SU-DHL-6 (cell line): ENCODE results near the gene RASSF4.

ENCODE experiments used
- H2AFZ ChIP-seq: fragments of 200-600 bp; sonication (generic); 2 replicates; pipeline ENCODE4 v1.6.1; 2014; ENCODE audit warnings: low read depth, mild to moderate bottlenecking, moderate library complexity, mixed read lengths, antibody characterized with exemption, low read length; ENCODE audit not compliant: severe bottlenecking
- H3F3A ChIP-seq: fragments of 200-600 bp; shearing (Covaris generic); 2 replicates; pipeline ENCODE4 v1.6.0; 2016; ENCODE audit warnings: antibody characterized with exemption, mild to moderate bottlenecking; ENCODE audit not compliant: insufficient read depth
- H3K27ac ChIP-seq: fragments of 200-600 bp; sonication (generic); 2 replicates; pipeline ENCODE4 v1.5.1; 2016; ENCODE audit warnings: low read depth, mild to moderate bottlenecking, low read length, moderate library complexity, mixed read lengths
- H3K27me3 ChIP-seq: fragments of 200-600 bp; sonication (generic), shearing (Covaris generic); 2 replicates; pipeline ENCODE4 v1.6.0; 2014; ENCODE audit warnings: mild to moderate bottlenecking, low read length
- H3K36me3 ChIP-seq: fragments of 200-600 bp; sonication (generic); 2 replicates; pipeline ENCODE4 v1.6.1; 2014; ENCODE audit warnings: mild to moderate bottlenecking, low read length, mixed read lengths
- H3K4me2 ChIP-seq: fragments of 300-600, 200-600 bp; shearing (Covaris generic), sonication (generic); 2 replicates; pipeline ENCODE4 v1.6.0; 2014; ENCODE audit warnings: low read length, low read depth, mild to moderate bottlenecking; ENCODE audit not compliant: poor library complexity, severe bottlenecking
- H3K4me3 ChIP-seq: fragments of 200-600 bp; sonication (generic); 2 replicates; pipeline ENCODE4 v1.5.1; 2014; ENCODE audit warnings: antibody characterized with exemption, low read length, mild to moderate bottlenecking, mixed read lengths; ENCODE audit not compliant: insufficient read depth, poor library complexity, severe bottlenecking
- H3K79me2 ChIP-seq: fragments of 200-600 bp; sonication (generic); 2 replicates; pipeline ENCODE4 v1.6.1; 2014; ENCODE audit warnings: mild to moderate bottlenecking, low read length, moderate library complexity; ENCODE audit not compliant: insufficient read depth
- H3K9ac ChIP-seq: fragments of 200-600 bp; sonication (generic); 2 replicates; pipeline ENCODE4 v1.7.0; 2014; ENCODE audit warnings: mild to moderate bottlenecking, low read length
- H3K9me2 ChIP-seq: fragments of 200-600 bp; sonication (generic); replicated peaks from 2 replicates; pipeline ENCODE4 v1.6.1; 2014; ENCODE audit warnings: low read length; ENCODE audit not compliant: insufficient read depth
- H3K9me3 ChIP-seq: fragments of 200-600 bp; sonication (generic); 2 replicates; pipeline ENCODE4 v1.6.1; 2014; ENCODE audit warnings: low read length, mixed read lengths; ENCODE audit not compliant: insufficient read depth
- H4K20me1 ChIP-seq: fragments of 200-600 bp; sonication (generic); 2 replicates; pipeline ENCODE4 v1.6.1; 2014; ENCODE audit warnings: low read depth, mild to moderate bottlenecking, antibody characterized with exemption, low read length, moderate library complexity, mixed read lengths
- CTCF ChIP-seq: fragments of 200-600 bp; sonication (generic); IDR thresholded peaks from one replicate; pipeline ENCODE4 v1.5.1; 2017; ENCODE audit warnings: antibody characterized with exemption, mild to moderate bottlenecking, low read length, moderate library complexity; ENCODE audit not compliant: insufficient read depth, poor library complexity, severe bottlenecking
- EZH2phosphoT487 ChIP-seq: fragments of 200-600 bp; sonication (generic), shearing (Covaris generic); conservative IDR thresholded peaks from 2 replicates; pipeline ENCODE4 v1.6.1; 2018; ENCODE audit warnings: mild to moderate bottlenecking, antibody characterized with exemption, low read length, moderate library complexity, mixed read lengths

Gene RASSF4

DNA sequence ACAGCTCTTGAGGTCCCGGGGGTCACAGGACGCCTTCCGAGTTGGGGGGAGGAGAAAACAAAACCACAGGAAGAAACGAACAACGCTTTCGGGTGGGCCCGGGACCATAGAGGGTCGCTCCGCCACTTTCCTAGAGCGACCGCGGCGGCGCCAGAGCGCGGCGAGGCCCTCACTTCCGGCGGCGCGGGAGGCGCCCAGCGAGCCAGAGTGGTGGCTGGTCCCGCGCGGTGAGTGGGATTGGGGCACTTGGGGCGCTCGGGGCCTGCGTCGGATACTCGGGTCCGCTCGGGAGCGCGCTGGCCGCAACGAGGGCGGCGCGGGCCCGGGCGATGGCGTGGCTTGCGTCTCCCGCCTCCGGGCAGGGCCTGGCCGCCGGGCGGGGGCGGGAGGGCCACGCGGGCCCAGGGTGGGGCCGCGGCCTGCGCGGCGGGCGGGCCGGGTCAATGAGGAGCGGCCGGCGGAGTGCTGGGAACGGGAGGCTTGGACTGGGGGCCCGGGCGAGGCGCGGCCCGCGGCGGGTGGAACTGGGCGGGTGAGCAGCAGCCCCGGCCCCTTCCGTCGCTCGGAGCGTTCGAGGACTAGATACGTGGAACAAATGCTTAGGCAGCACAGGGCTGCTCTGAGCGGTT is 41.3 kb downstream of the RASSF4 start, which contains the start of gene ZNF22:
Gene ZNF22 (plus strand): TSS at position 172 of the 629 bp plus-strand sequence. CDS start 2,446 bp downstream, outside the sequence.
- peaks cover 19% of the 10 kb centered on the region for H4K20me1 ChIP-seq
- TF ChIP-seq EZH2phosphoT487 (no peak), CTCF (no peak)
- peak within 1 kb of the TSS; percentile 60 for H3K9ac ChIP-seq

GRCh38 chr10:45001381-45002148 is 42.0 kb downstream of the RASSF4 start:
- TF ChIP-seq EZH2phosphoT487: no peak
- Histone ChIP-seq H3K79me2 (peaks cover 22% of the 10 kb centered on the region), H2AFZ (peak overlapping the region; percentile 8)

More for the DNA sequence above, 41.3 kb downstream of the RASSF4 start, which contains the start of gene ZNF22:
- Histone ChIP-seq H3K4me2 (peak within 1 kb of the TSS; percentile 69), H2AFZ (peak within 1 kb of the TSS; percentile 94), H3K4me3 (peak within 1 kb of the TSS; percentile 71), H3K9me3 (no peaks in the 10 kb centered on the region), H3F3A (0 out of 2 replicates have a peak, but pooled peaks cover 3% of the 10 kb centered on the region), H3K79me2 (peaks cover 22% of the 10 kb centered on the region), H3K9me2 (no peaks in the 10 kb centered on the region), H3K27me3 (no peaks in the 10 kb centered on the region), H3K36me3 (peaks cover 17% of the 10 kb centered on the region; the same call in 1 of the 2 replicates), H3K27ac (peak within 1 kb of the TSS; percentile 48)

DNA sequence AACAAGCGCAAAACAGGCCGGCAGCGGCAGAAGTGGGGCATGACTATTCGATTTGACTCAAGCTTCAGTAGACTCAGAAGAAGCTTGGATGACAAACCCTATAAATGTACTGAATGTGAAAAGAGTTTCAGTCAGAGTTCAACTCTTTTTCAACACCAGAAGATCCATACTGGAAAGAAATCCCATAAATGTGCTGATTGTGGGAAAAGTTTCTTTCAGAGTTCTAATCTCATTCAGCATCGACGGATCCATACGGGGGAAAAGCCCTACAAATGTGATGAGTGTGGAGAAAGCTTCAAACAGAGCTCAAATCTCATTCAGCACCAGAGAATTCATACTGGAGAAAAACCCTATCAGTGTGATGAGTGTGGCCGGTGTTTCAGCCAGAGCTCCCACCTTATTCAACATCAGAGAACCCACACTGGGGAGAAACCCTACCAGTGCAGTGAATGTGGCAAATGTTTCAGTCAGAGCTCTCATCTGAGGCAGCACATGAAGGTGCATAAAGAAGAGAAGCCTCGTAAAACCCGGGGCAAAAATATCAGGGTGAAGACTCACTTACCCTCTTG is 43.9 kb downstream of the RASSF4 start:
- Histone ChIP-seq H3K4me3 (no peak overlapping the region), H3K4me2 (no peak overlapping the region), H3K36me3 (peaks cover 17% of the 10 kb centered on the region; the same call in 1 of the 2 replicates), H3K9ac (no peak overlapping the region), H3K9me3 (no peaks in the 10 kb centered on the region), H3K27me3 (no peaks in the 10 kb centered on the region), H2AFZ (no peak overlapping the region), H3K79me2 (peaks cover 22% of the 10 kb centered on the region), H3K27ac (no peak overlapping the region), H3F3A (0 out of 2 replicates have a peak, but pooled peaks cover 3% of the 10 kb centered on the region), H4K20me1 (peaks cover 19% of the 10 kb centered on the region), H3K9me2 (no peaks in the 10 kb centered on the region)
- TF ChIP-seq CTCF: no peak
- TF ChIP-seq EZH2phosphoT487: no peak

More at GRCh38 chr10:45001381-45002148, 42.0 kb downstream of the RASSF4 start:
- peak overlapping the region; percentile 69 for H3K4me2 ChIP-seq
- peak overlapping the region; percentile 48 for H3K27ac ChIP-seq
- no peaks in the 10 kb centered on the region for H3K27me3 ChIP-seq
- H3K9me2 ChIP-seq: no peaks in the 10 kb centered on the region
- 0 out of 2 replicates have a peak, but pooled peaks cover 3% of the 10 kb centered on the region for H3F3A ChIP-seq
- H3K9ac ChIP-seq: peak overlapping the region; percentile 60
- H3K36me3 ChIP-seq: peaks cover 17% of the 10 kb centered on the region; the same call in 1 of the 2 replicates
- peaks cover 19% of the 10 kb centered on the region for H4K20me1 ChIP-seq
- H3K9me3 ChIP-seq: no peaks in the 10 kb centered on the region
- peak overlapping the region; percentile 71 for H3K4me3 ChIP-seq
